Neural progenitor cell (in vitro differentiated cells): Measurements from ENCODE around the gene PLXNA4.

Experiments used
- EZH2 ChIP-seq: fragments of 200-600 bp; sonication (generic); IDR thresholded peaks from 2 replicates; pipeline ENCODE4 v1.6.1; 2017; ENCODE audit warnings: antibody characterized with exemption, mild to moderate bottlenecking, moderate library complexity
- TF ChIP-seq, protein P1 (sequence below): fragments of 200-600 bp; sonication (generic); IDR thresholded peaks from 2 replicates; pipeline ENCODE4 v1.5.1; 2017; ENCODE audit warnings: antibody characterized with exemption, mild to moderate bottlenecking

DNA sequence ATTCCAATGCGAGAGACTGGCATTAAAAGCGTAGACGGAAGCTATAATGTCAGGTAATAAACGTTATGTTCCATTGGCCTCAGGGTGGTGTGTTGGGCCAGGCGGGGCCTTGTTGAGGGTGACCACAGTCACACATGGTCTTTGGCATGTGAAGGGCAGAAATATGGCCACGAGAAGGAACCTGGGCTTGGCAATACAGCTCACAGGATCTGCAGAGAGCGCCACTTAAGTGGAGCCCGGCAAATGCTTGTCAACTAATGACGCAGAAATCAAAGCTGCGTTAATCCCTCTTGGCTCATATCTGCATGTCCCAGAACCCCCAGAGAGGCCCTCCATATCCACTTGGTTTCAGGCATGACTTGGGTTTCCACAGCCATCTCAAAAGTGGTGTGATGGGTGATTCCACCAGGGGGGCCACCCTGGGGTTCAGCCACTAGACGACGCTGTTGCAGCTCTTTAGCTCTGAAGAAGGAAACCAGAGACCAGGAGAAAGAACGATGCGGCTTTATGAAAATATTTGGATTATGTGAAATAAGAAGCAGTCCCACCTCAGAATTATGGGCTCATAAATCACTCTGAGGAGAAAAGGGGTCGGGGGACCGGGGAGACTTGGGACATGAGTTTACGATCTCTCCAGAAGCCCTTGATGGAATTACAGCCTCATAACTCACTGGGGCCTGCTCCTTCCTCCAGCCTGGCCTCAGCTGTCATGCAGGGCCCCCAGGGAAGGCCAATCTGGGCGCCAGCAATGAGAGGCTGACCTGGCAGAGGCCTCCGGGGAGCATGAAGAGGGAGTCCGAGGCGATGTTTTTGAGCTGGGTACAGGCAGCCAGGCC lies 462.5 kb downstream of the PLXNA4 start:
- TF ChIP-seq, protein P1, sequence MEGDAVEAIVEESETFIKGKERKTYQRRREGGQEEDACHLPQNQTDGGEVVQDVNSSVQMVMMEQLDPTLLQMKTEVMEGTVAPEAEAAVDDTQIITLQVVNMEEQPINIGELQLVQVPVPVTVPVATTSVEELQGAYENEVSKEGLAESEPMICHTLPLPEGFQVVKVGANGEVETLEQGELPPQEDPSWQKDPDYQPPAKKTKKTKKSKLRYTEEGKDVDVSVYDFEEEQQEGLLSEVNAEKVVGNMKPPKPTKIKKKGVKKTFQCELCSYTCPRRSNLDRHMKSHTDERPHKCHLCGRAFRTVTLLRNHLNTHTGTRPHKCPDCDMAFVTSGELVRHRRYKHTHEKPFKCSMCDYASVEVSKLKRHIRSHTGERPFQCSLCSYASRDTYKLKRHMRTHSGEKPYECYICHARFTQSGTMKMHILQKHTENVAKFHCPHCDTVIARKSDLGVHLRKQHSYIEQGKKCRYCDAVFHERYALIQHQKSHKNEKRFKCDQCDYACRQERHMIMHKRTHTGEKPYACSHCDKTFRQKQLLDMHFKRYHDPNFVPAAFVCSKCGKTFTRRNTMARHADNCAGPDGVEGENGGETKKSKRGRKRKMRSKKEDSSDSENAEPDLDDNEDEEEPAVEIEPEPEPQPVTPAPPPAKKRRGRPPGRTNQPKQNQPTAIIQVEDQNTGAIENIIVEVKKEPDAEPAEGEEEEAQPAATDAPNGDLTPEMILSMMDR = no peak
- TF ChIP-seq EZH2 = no peak
